GM23338 (cell line): ENCODE data around the gene PIGU. TPM values are rescaled to one million over a fixed set of nuclear protein-coding genes. Genes with fewer than 3 reads are reported as not detected.

Source experiments
- ATAC-seq: fragments of 200-7000 bp; cut with Tn5 transposase; 3 replicates; pipeline ENCODE4 v1.9.1; 2020
- DNase-seq: peaks from one replicate; pipeline ENCODE4 v3.0.0-alpha.2; 2015; ENCODE audit warnings: low spot score
- H2AFZ ChIP-seq: fragments of 200-600 bp; sonication (generic); 2 replicates; pipeline ENCODE4 v1.8.0; 2016; ENCODE audit warnings: antibody characterized with exemption, mild to moderate bottlenecking, moderate library complexity
- H3F3A ChIP-seq: fragments of 200-600 bp; sonication (generic); replicated peaks from 2 replicates; pipeline ENCODE4 v1.8.0; 2017; ENCODE audit warnings: antibody characterized with exemption, mixed run types, low read depth
- H3K27ac ChIP-seq: fragments of 200-600 bp; sonication (generic); 2 replicates; pipeline ENCODE4 v1.6.1; 2016; ENCODE audit warnings: low read depth
- H3K27me3 ChIP-seq: fragments of 200-600 bp; sonication (generic); 2 replicates; pipeline ENCODE4 v1.8.0; 2016; ENCODE audit warnings: mild to moderate bottlenecking, mixed run types, moderate library complexity; ENCODE audit not compliant: insufficient read depth
- H3K36me3 ChIP-seq: fragments of 200-600 bp; sonication (generic); 2 replicates; pipeline ENCODE4 v1.8.0; 2016; ENCODE audit warnings: mild to moderate bottlenecking; ENCODE audit not compliant: insufficient read depth
- H3K4me1 ChIP-seq: fragments of 200-600 bp; sonication (generic); 2 replicates; pipeline ENCODE4 v1.8.0; 2016; ENCODE audit warnings: mild to moderate bottlenecking, moderate library complexity; ENCODE audit not compliant: insufficient read depth
- H3K4me2 ChIP-seq: fragments of 200-600 bp; sonication (generic); 2 replicates; pipeline ENCODE4 v1.7.1; 2017; ENCODE audit warnings: mixed run types
- H3K4me3 ChIP-seq: fragments of 200-600 bp; sonication (generic); 2 replicates; pipeline ENCODE4 v1.6.1; 2016; ENCODE audit warnings: mixed run types
- H3K79me2 ChIP-seq: fragments of 200-600 bp; sonication (generic); replicated peaks from 2 replicates; pipeline ENCODE4 v1.8.0; 2017; ENCODE audit warnings: mild to moderate bottlenecking; ENCODE audit not compliant: insufficient read depth
- H3K9me2 ChIP-seq: fragments of 200-600 bp; sonication (generic); 2 replicates; pipeline ENCODE4 v1.8.0; 2017; ENCODE audit not compliant: insufficient read depth
- H4K20me1 ChIP-seq: fragments of 200-600 bp; sonication (generic); replicated peaks from 2 replicates; pipeline ENCODE4 v1.8.0; 2017; ENCODE audit warnings: mild to moderate bottlenecking; ENCODE audit not compliant: insufficient read depth
- H3K27ac Mint-ChIP-seq: 2 replicates; pipeline ENCODE4 v1.8.0; 2020; ENCODE audit warnings: inconsistent platforms, mild to moderate bottlenecking, moderate library complexity, mixed read lengths
- H3K27me3 Mint-ChIP-seq: 3 replicates; pipeline ENCODE4 v1.8.0; 2022; ENCODE audit warnings: low read depth, mild to moderate bottlenecking, moderate library complexity, mixed read lengths, inconsistent platforms; ENCODE audit not compliant: insufficient read depth, poor library complexity
- H3K36me3 Mint-ChIP-seq: 3 replicates; pipeline ENCODE4 v1.8.0; 2021; ENCODE audit warnings: low read depth, mild to moderate bottlenecking, inconsistent platforms, moderate library complexity, mixed read lengths
- H3K4me1 Mint-ChIP-seq: 3 replicates; pipeline ENCODE4 v1.8.0; 2020; ENCODE audit warnings: mild to moderate bottlenecking, inconsistent platforms, mixed read lengths
- H3K4me3 Mint-ChIP-seq: 3 replicates; pipeline ENCODE4 v1.8.0; 2021; ENCODE audit warnings: moderate library complexity, mild to moderate bottlenecking, inconsistent platforms, mixed read lengths
- H3K9me3 Mint-ChIP-seq: 3 replicates; pipeline ENCODE4 v1.8.0; 2020; ENCODE audit warnings: moderate library complexity, mild to moderate bottlenecking, inconsistent platforms, mixed read lengths
- CTCF ChIP-seq, 2 experiments: fragments of 200-600 bp in 1 of 2; sonication (generic) in 1 of 2; conservative IDR thresholded peaks; 2 replicates each; pipeline versions ENCODE4 v1.5.1 to v1.6.1; 2016 to 2017; ENCODE audit warnings: antibody characterized with exemption in 2 of 2, low read depth in 2 of 2, mild to moderate bottlenecking in 2 of 2, moderate library complexity in 1 of 2
- ETS1 ChIP-seq: IDR thresholded peaks from 2 replicates; pipeline ENCODE4 v1.6.1; 2016; ENCODE audit warnings: antibody characterized with exemption
- EZH2 ChIP-seq: fragments of 200-600 bp; sonication (generic); IDR thresholded peaks from one replicate; pipeline ENCODE4 v1.8.0; 2017; ENCODE audit warnings: antibody characterized with exemption, mild to moderate bottlenecking, low read depth; ENCODE audit not compliant: unreplicated experiment
- EZH2phosphoT487 ChIP-seq: fragments of 200-600 bp; sonication (generic); IDR thresholded peaks from one replicate; pipeline ENCODE4 v1.8.1; 2018; ENCODE audit warnings: antibody characterized with exemption; ENCODE audit not compliant: unreplicated experiment
- JUNB ChIP-seq: IDR thresholded peaks from one replicate; pipeline ENCODE4 v1.6.1; 2016; ENCODE audit warnings: antibody characterized with exemption; ENCODE audit not compliant: unreplicated experiment
- NANOG ChIP-seq: IDR thresholded peaks from 2 replicates; pipeline ENCODE4 v1.6.1; 2016; ENCODE audit warnings: antibody characterized with exemption, borderline replicate concordance
- POLR2AphosphoS5 ChIP-seq: IDR thresholded peaks from 2 replicates; pipeline ENCODE4 v1.6.1; 2016; ENCODE audit warnings: antibody characterized with exemption, low read depth
- REST ChIP-seq: IDR thresholded peaks from one replicate; pipeline ENCODE4 v1.6.1; 2018; ENCODE audit warnings: antibody characterized with exemption; ENCODE audit not compliant: unreplicated experiment
- ZNF114 ChIP-seq: fragments of 250-450 bp; sonication (Bioruptor Pico); IDR thresholded peaks from 2 replicates; pipeline ENCODE4 v1.5.0; 2020; ENCODE audit warnings: mild to moderate bottlenecking, moderate library complexity
- ZNF331 ChIP-seq: fragments of 250-450 bp; sonication (Bioruptor Pico); IDR thresholded peaks from 2 replicates; pipeline ENCODE4 v1.5.0; 2020; ENCODE audit warnings: low read depth, mild to moderate bottlenecking, moderate library complexity
- polyA plus RNA-seq: library from polyadenylated mRNA; unstranded; fragments of >200 nt; fragmentation: Nextera tagmentation; extraction: Ambion mirVana; gene quantifications from 2 replicates; pipeline ENCODE4 v1.2.1, GENCODE V29; 2016
- total RNA-seq: library from RNA; depleted of rRNA; stranded (reverse); fragments of >200 nt; shearing (Covaris generic); gene quantifications from 2 replicates; pipeline ENCODE4 v1.2.3, GENCODE V29; 2014

The PIGU gene
- total and polyA plus RNA-seq, 2 experiments from 2014 or later = 24.3 to 28.9 TPM

GRCh38 chr20:34578521-34578920 is 98.4 kb downstream of the PIGU start (continued):
- no peak for TF ChIP-seq CTCF (conservative IDR thresholded peaks at IDR 0.05; ENCODE audit: low read depth in 2 of 2)
- TF ChIP-seq NANOG = no peak

- H3K4me3 ChIP-seq = no peak overlapping the region
- H3K9me2 ChIP-seq = no peaks in the 10 kb centered on the region
- no peak overlapping the region for H2AFZ ChIP-seq
- Mint-ChIP-seq H3K4me1 (no peaks in the 10 kb centered on the region), H3K4me3 (no peak overlapping the region), H3K9me3 (no peaks in the 10 kb centered on the region), H3K27me3 (no peaks in the 10 kb centered on the region), H3K36me3 (peaks cover 9% of the 10 kb centered on the region; the same call in 2 of the 3 replicates), H3K27ac (no peak overlapping the region)
- H3K27ac ChIP-seq = no peak overlapping the region
- no peak for DNase-seq
- no peak overlapping the region for H3K4me2 ChIP-seq
- H3K4me1 ChIP-seq = no peaks in the 10 kb centered on the region
- no peak for ATAC-seq
- H3K27me3 ChIP-seq = no peaks in the 10 kb centered on the region
- no peaks in the 10 kb centered on the region for H4K20me1 ChIP-seq
- H3F3A ChIP-seq = no peaks in the 10 kb centered on the region
- H3K36me3 ChIP-seq = no peaks in the 10 kb centered on the region; the same call in 1 of the 2 replicates
- H3K79me2 ChIP-seq = no peaks in the 10 kb centered on the region
- TF ChIP-seq POLR2AphosphoS5 = no peak
- TF ChIP-seq ZNF331 = no peak
- no peak for TF ChIP-seq JUNB
- no peak for TF ChIP-seq REST
- no peak for TF ChIP-seq NANOG
- no peak for TF ChIP-seq ETS1
- no peak for TF ChIP-seq EZH2
- no peak for TF ChIP-seq ZNF114
- no peak for TF ChIP-seq EZH2phosphoT487
- no peak for TF ChIP-seq CTCF (conservative IDR thresholded peaks at IDR 0.05; ENCODE audit: low read depth in 2 of 2)
Measured at GRCh38 chr20:34578025-34578424, 98.9 kb downstream of the PIGU start.
